CD4-positive, alpha-beta T cell treated with Interferon alpha-2 for 1 hour (primary cell): ENCODE results near the gene POU2AF1.

Experiments used
- DNase-seq, 2 donors: peaks; one replicate each; pipeline ENCODE4 v3.0.0-alpha.2; 2020 to 2022

POU2AF1 gene

GRCh38 chr11:111309215-111309915 is 69.7 kb downstream of the POU2AF1 start:
- no peak for DNase-seq

- DNase-seq, result no peak
Measured at GRCh38 chr11:111308140-111308539, 70.9 kb downstream of the POU2AF1 start.

GRCh38 chr11:111307472-111308108 is 71.5 kb downstream of the POU2AF1 start:
- no peak for DNase-seq

- DNase-seq, result no peak
Measured at GRCh38 chr11:111306321-111306720, 72.8 kb downstream of the POU2AF1 start.

GRCh38 chr11:111305876-111306275 is 73.2 kb downstream of the POU2AF1 start:
- no peak for DNase-seq

- no peak for DNase-seq
Measured at GRCh38 chr11:111305162-111305802, 73.8 kb downstream of the POU2AF1 start.

GRCh38 chr11:111303461-111303860 is 75.6 kb downstream of the POU2AF1 start:
- DNase-seq, result no peak

- DNase-seq, result no peak
Measured at GRCh38 chr11:111302298-111302697, 76.8 kb downstream of the POU2AF1 start.
